Left ventricle myocardium inferior (tissue), 1 donor: ENCODE results near the gene UGT1A9. TPM values are rescaled to one million over a fixed set of nuclear protein-coding genes. Genes with fewer than 3 reads are reported as not detected.

ENCODE experiments used
- DNase-seq: peaks from one replicate; pipeline ENCODE4 v3.0.0-alpha.2; 2020
- H3K27ac ChIP-seq: fragments of 200-600 bp; replicated peaks from 2 replicates; pipeline ENCODE4 v1.8.0; 2021
- H3K27me3 ChIP-seq: fragments of 200-600 bp; 2 replicates; pipeline ENCODE4 v1.8.0; 2021; ENCODE audit warnings: low read depth
- H3K36me3 ChIP-seq: fragments of 200-600 bp; 2 replicates; pipeline ENCODE4 v1.8.0; 2021
- H3K4me1 ChIP-seq: fragments of 200-600 bp; 2 replicates; pipeline ENCODE4 v1.8.0; 2021
- H3K4me3 ChIP-seq: fragments of 200-600 bp; 2 replicates; pipeline ENCODE4 v1.8.0; 2021; ENCODE audit warnings: mild to moderate bottlenecking, moderate library complexity
- H3K9me3 ChIP-seq: fragments of 200-600 bp; replicated peaks from 2 replicates; pipeline ENCODE4 v1.8.0; 2021
- intact Hi-C: fragments of 100-400 bp; cut with micrococcal nuclease; formaldehyde crosslinking; loops from one replicate; pipeline ENCODE4 v1.11.0; 2022
- total RNA-seq: library from RNA; stranded (reverse); fragmentation: NEBNext Ultra II Directional; extraction: Animal tissue kit (Norgen Biotek cat#: 25700); gene quantifications from one replicate; pipeline ENCODE4 v1.2.1, GENCODE V29; 2021
- TF ChIP-seq, protein P1 (sequence below): fragments of 200-600 bp; IDR thresholded peaks from 2 replicates; pipeline ENCODE4 v1.8.0; 2021; ENCODE audit warnings: antibody characterized with exemption, mild to moderate bottlenecking, borderline replicate concordance
- donor health status: DM: no; HTN: yes; CAD: no; lungs with severe emphysema.

UGT1A9 gene
- total RNA-seq, 1 donor from 2014 or later: not detected

DNA sequence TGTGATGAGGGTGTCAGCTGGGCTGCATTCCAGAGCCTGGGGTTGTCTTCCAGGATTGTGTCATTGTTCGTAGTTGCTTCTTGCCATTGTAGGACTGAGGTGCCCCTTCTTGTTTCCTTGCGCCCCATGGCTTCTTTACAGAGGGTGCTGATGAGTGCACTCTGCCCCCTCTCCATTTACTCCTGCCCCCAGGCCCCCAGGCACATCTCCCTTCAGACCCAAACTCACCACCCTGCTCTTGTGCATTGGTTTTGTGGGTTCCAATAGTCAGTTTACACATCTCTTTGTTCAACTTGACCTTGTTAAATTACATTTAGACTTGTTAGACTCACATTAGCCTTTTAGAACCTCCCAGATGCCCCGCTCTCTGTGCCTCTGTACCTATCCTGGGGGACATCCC lies 149.5 kb downstream of the UGT1A9 start:
- H3K27me3 ChIP-seq: peaks cover 30% of the 10 kb centered on the region
- H3K4me3 ChIP-seq: no peak overlapping the region
- intact Hi-C loops: no loop called here
- no peak overlapping the region for H3K27ac ChIP-seq
- peaks cover 5% of the 10 kb centered on the region for H3K9me3 ChIP-seq
- DNase-seq: no peak
- no peaks in the 10 kb centered on the region for H3K4me1 ChIP-seq
- H3K36me3 ChIP-seq: no peaks in the 10 kb centered on the region
- TF ChIP-seq, protein P1, sequence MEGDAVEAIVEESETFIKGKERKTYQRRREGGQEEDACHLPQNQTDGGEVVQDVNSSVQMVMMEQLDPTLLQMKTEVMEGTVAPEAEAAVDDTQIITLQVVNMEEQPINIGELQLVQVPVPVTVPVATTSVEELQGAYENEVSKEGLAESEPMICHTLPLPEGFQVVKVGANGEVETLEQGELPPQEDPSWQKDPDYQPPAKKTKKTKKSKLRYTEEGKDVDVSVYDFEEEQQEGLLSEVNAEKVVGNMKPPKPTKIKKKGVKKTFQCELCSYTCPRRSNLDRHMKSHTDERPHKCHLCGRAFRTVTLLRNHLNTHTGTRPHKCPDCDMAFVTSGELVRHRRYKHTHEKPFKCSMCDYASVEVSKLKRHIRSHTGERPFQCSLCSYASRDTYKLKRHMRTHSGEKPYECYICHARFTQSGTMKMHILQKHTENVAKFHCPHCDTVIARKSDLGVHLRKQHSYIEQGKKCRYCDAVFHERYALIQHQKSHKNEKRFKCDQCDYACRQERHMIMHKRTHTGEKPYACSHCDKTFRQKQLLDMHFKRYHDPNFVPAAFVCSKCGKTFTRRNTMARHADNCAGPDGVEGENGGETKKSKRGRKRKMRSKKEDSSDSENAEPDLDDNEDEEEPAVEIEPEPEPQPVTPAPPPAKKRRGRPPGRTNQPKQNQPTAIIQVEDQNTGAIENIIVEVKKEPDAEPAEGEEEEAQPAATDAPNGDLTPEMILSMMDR: no peak

DNA sequence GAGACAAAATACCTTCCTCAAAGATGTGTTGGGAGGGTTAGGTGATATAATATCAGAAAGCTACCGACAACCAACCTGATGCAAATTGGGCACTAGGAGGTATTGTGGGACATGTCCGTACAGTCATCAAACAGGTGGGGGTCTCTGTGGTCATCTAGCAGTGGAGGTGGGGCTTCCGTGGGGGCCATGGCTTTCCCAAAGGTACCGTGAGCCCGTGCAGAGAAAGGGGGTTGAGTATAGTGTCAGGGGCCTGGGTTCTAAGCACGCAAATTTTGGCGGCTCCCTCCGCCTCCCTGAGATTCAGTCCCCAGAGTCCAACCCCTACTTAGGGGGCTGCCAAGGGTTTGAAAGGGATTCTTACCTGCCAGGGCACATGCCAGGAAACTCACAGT lies 150.0 kb downstream of the UGT1A9 start:
- no peak overlapping the region for H3K4me3 ChIP-seq
- H3K9me3 ChIP-seq: peaks cover 7% of the 10 kb centered on the region
- no peak for DNase-seq
- H3K36me3 ChIP-seq: no peaks in the 10 kb centered on the region
- no peak overlapping the region for H3K27ac ChIP-seq
- H3K4me1 ChIP-seq: no peaks in the 10 kb centered on the region
- TF ChIP-seq, protein P1: no peak
- intact Hi-C loops: no loop called here
- H3K27me3 ChIP-seq: peaks cover 30% of the 10 kb centered on the region

DNA sequence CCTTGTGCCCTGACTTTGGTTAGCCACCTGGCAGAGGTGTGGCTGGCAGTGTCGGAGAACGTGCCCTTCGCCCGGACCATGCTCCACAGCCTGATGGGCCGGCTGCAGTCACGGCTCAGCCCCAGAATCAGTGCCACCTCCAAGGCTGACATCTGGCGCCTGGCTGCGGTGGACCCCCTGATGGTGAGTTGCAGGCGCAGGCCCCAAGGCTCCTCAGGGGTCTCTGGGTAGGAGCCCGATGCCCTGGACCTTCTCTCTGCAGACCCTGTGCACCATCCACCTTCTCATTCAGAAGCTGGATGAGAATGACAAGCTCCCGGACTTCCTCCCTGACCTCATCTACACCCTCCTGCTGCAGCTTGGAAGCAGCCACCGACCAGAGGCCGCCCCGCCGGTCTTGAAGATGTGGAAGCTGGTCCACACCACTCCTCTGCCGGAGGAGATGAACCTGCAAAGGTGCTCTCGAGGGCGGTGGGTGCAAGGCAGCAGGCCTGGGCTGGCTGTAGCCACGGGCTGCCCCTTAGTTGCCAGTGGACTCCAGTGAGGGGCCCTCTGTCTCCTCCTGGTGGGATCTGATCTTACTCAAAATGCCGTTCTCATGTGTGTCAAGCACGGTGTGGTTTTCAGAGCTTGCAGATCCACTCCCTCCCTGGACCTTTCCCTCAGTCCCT lies 150.5 kb downstream of the UGT1A9 start:
- Histone ChIP-seq H3K36me3 (no peaks in the 10 kb centered on the region), H3K4me3 (no peak overlapping the region), H3K9me3 (peaks cover 8% of the 10 kb centered on the region), H3K27ac (no peak overlapping the region), H3K27me3 (peaks cover 30% of the 10 kb centered on the region), H3K4me1 (no peaks in the 10 kb centered on the region)
- TF ChIP-seq, protein P1: no peak
- intact Hi-C loops: no loop called here
- no peak for DNase-seq

Other genes with a start within 250 kb of the UGT1A9 start
- gene USP40, start 105.1 kb upstream of the UGT1A9 start, total RNA-seq: 20.0 TPM
- gene UGT1A8, start 54.3 kb upstream of the UGT1A9 start, total RNA-seq: not detected
- not detected for gene UGT1A10, start 35.5 kb upstream of the UGT1A9 start, total RNA-seq
- not detected for gene UGT1A7, start 10.0 kb downstream of the UGT1A9 start, total RNA-seq
- gene UGT1A6, start 21.0 kb downstream of the UGT1A9 start, total RNA-seq: not detected
- gene UGT1A5, start 41.0 kb downstream of the UGT1A9 start, total RNA-seq: not detected
- not detected for gene UGT1A4, start 46.8 kb downstream of the UGT1A9 start, total RNA-seq
- gene UGT1A3, start 57.1 kb downstream of the UGT1A9 start, total RNA-seq: not detected
- not detected for gene UGT1A1, start 88.4 kb downstream of the UGT1A9 start, total RNA-seq
- not detected for gene MROH2A, start 106.4 kb downstream of the UGT1A9 start, total RNA-seq
- gene HJURP, start 182.6 kb downstream of the UGT1A9 start, total RNA-seq: 0.36 TPM
- not detected for gene TRPM8, start 245.5 kb downstream of the UGT1A9 start, total RNA-seq